ENCODE data around the gene CCDC88C.

The CCDC88C gene

GRCh38 chr14:91396013-91396660 is 21.5 kb downstream of the CCDC88C start:
- ATAC-seq (ENCODE audit: low read depth), result peak; percentile 54
- Histone ChIP-seq H3K27ac (ENCODE audit: poor library complexity, severe bottlenecking) (peak overlapping the region; percentile 89), H3K9me3 (ENCODE audit: severe bottlenecking) (no peaks in the 10 kb centered on the region), H3K4me3 (ENCODE audit: severe bottlenecking) (no peak overlapping the region), H3K4me1 (ENCODE audit: insufficient read depth, poor library complexity, severe bottlenecking) (peaks cover 61% of the 10 kb centered on the region), H3K36me3 (ENCODE audit: low read depth) (no peaks in the 10 kb centered on the region), H3K27me3 (ENCODE audit: insufficient read depth, poor library complexity, severe bottlenecking) (no peaks in the 10 kb centered on the region)
- no peak for TF ChIP-seq CTCF (IDR thresholded peaks at IDR 0.05; ENCODE audit: poor library complexity, severe bottlenecking)
- DNase-seq (ENCODE audit: low spot score), result no peak

GRCh38 chr14:91395466-91395865 is 22.2 kb downstream of the CCDC88C start:
- H3K9me3 ChIP-seq (ENCODE audit: severe bottlenecking), result no peaks in the 10 kb centered on the region
- H3K4me3 ChIP-seq (ENCODE audit: severe bottlenecking), result no peak overlapping the region
- no peak for TF ChIP-seq CTCF (IDR thresholded peaks at IDR 0.05; ENCODE audit: poor library complexity, severe bottlenecking)
- H3K27me3 ChIP-seq (ENCODE audit: insufficient read depth, poor library complexity, severe bottlenecking), result no peaks in the 10 kb centered on the region
- H3K4me1 ChIP-seq (ENCODE audit: insufficient read depth, poor library complexity, severe bottlenecking), result peaks cover 56% of the 10 kb centered on the region
- H3K27ac ChIP-seq (ENCODE audit: poor library complexity, severe bottlenecking), result peak overlapping the region; percentile 89
- DNase-seq (ENCODE audit: low spot score) (no peak), ATAC-seq (ENCODE audit: low read depth) (no peak)
- no peaks in the 10 kb centered on the region for H3K36me3 ChIP-seq (ENCODE audit: low read depth)

- Histone ChIP-seq H3K36me3 (ENCODE audit: low read depth) (no peaks in the 10 kb centered on the region), H3K4me3 (ENCODE audit: severe bottlenecking) (no peak overlapping the region), H3K27ac (ENCODE audit: poor library complexity, severe bottlenecking) (no peak overlapping the region), H3K27me3 (ENCODE audit: insufficient read depth, poor library complexity, severe bottlenecking) (no peaks in the 10 kb centered on the region), H3K9me3 (ENCODE audit: severe bottlenecking) (no peaks in the 10 kb centered on the region), H3K4me1 (ENCODE audit: insufficient read depth, poor library complexity, severe bottlenecking) (peaks cover 49% of the 10 kb centered on the region)
- DNase-seq (ENCODE audit: low spot score), result no peak
- no peak for TF ChIP-seq CTCF (IDR thresholded peaks at IDR 0.05; ENCODE audit: poor library complexity, severe bottlenecking)
- no peak for ATAC-seq (ENCODE audit: low read depth)
Measured at GRCh38 chr14:91394105-91395081, 23.2 kb downstream of the CCDC88C start.

GRCh38 chr14:91392623-91393303 is 24.9 kb downstream of the CCDC88C start:
- peak overlapping the region; percentile 4 for H3K4me3 ChIP-seq (ENCODE audit: severe bottlenecking)

More at GRCh38 chr14:91392623-91393303, 24.9 kb downstream of the CCDC88C start:
- peak overlapping the region; percentile 58 for H3K27ac ChIP-seq (ENCODE audit: poor library complexity, severe bottlenecking)
- no peaks in the 10 kb centered on the region for H3K27me3 ChIP-seq (ENCODE audit: insufficient read depth, poor library complexity, severe bottlenecking)
- DNase-seq (ENCODE audit: low spot score), result no peak
- H3K36me3 ChIP-seq (ENCODE audit: low read depth), result no peaks in the 10 kb centered on the region
- H3K4me1 ChIP-seq (ENCODE audit: insufficient read depth, poor library complexity, severe bottlenecking), result peaks cover 42% of the 10 kb centered on the region
- H3K9me3 ChIP-seq (ENCODE audit: severe bottlenecking), result no peaks in the 10 kb centered on the region
- TF ChIP-seq CTCF (IDR thresholded peaks at IDR 0.05; ENCODE audit: poor library complexity, severe bottlenecking), result no peak
- peak; percentile 73 for ATAC-seq (ENCODE audit: low read depth)

Data from RWPE2 (cell line).